Panc1 (cell line): ENCODE results near the gene SEC22B. TPM values are rescaled to one million over a fixed set of nuclear protein-coding genes. Genes with fewer than 3 reads are reported as not detected.
"Not testable (repeated sequence)": the region's sequence is repeated elsewhere in the genome, so short reads cannot be mapped to it uniquely, and the experiment has no call there.

Experiments
- ATAC-seq: fragments of 200-7000 bp; cut with Tn5 transposase; 2 replicates; pipeline ENCODE4 v1.9.1; 2020; ENCODE audit warnings: mild to moderate bottlenecking, moderate library complexity
- BruUV-seq: library from RNA; stranded (reverse); fragments of 400-500 nt; replicated peaks from 2 replicates; lab custom pipeline; 2021; lab: Mats Ljungman, UMichigan
- CTCF ChIA-PET: fragments of 300-600 bp; sonication (Branson Sonifier 250); formaldehyde crosslinking; loops from one replicate; lab custom pipeline; 2022; ENCODE audit warnings: antibody characterized with exemption; lab: Charles Lee
- POLR2A ChIA-PET: fragments of 300-600 bp; sonication (Branson Sonifier 250); formaldehyde crosslinking; loops from one replicate; lab custom pipeline; 2022; ENCODE audit warnings: antibody characterized with exemption; lab: Charles Lee
- DNase-seq: peaks from one replicate; pipeline ENCODE4 v3.0.0-alpha.2; 2010; ENCODE audit warnings: low read depth, low spot score
- H3K27ac ChIP-seq: 2 replicates; pipeline ENCODE4 v1.5.1; 2011; ENCODE audit warnings: mild to moderate bottlenecking, low read length, inconsistent platforms
- H3K27me3 ChIP-seq: fragments of 200-500 bp; sonication (Bioruptor generic); 2 replicates; pipeline ENCODE4 v1.6.0; 2014; ENCODE audit warnings: low read length, inconsistent platforms; ENCODE audit not compliant: control insufficient read depth, insufficient read depth
- H3K36me3 ChIP-seq: fragments of 200-500 bp; sonication (Bioruptor generic); 2 replicates; pipeline ENCODE4 v1.5.1; 2014; ENCODE audit warnings: inconsistent platforms, mild to moderate bottlenecking, low read length, moderate library complexity; ENCODE audit not compliant: control insufficient read depth, insufficient read depth
- H3K4me1 ChIP-seq: 2 replicates; pipeline ENCODE4 v1.5.1; 2011; ENCODE audit warnings: inconsistent platforms, mild to moderate bottlenecking, low read length, moderate library complexity; ENCODE audit not compliant: control insufficient read depth, insufficient read depth
- H3K4me3 ChIP-seq, 2 experiments: 2 replicates each; pipeline ENCODE4 v1.5.1; 2011 to 2012; ENCODE audit warnings: low read depth in 2 of 2, low read length in 2 of 2, mild to moderate bottlenecking in 2 of 2, inconsistent platforms in 1 of 2, moderate library complexity in 1 of 2
- H3K9me3 ChIP-seq: fragments of 200-500 bp; sonication (Bioruptor generic); 2 replicates; pipeline ENCODE4 v1.5.1; 2014; ENCODE audit warnings: low read depth, mild to moderate bottlenecking, inconsistent platforms, low read length, moderate library complexity; ENCODE audit not compliant: control insufficient read depth, insufficient read depth
- in situ Hi-C: cut with HindIII; loops from 2 replicates; pipeline ENCODE4 v1.10.0; 2016; ENCODE audit warnings: low sequenced_read_pairs, low pct_unique_long_range_greater_than_20kb
- intact Hi-C: fragments of 100-400 bp; cut with micrococcal nuclease; formaldehyde crosslinking; loops from one replicate; pipeline ENCODE4 v1.10.0; 2022; ENCODE audit not compliant: unreplicated experiment
- total RNA-seq: library from RNA; stranded (reverse); gene quantifications from one replicate; pipeline ENCODE4 v1.2.1, GENCODE V29; 2021; ENCODE audit not compliant: unreplicated experiment

The SEC22B gene
- total RNA-seq, 1 experiment from 2014 or later, result 23.7 TPM

- H3K9me3 ChIP-seq, H3K4me3 ChIP-seq, in situ Hi-C loops, DNase-seq, intact Hi-C loops, H3K36me3 ChIP-seq, H3K27ac ChIP-seq, BruUV-seq, H3K27me3 ChIP-seq, CTCF ChIA-PET, POLR2A ChIA-PET, H3K4me1 ChIP-seq, ATAC-seq: not testable (repeated sequence)
Observed at GRCh38 chr1:120124628-120125027, 51.7 kb downstream of the SEC22B start.

GRCh38 chr1:120123813-120124510 lies 52.4 kb downstream of the SEC22B start:
- DNase-seq, CTCF ChIA-PET, ATAC-seq, H3K4me3 ChIP-seq, H3K27me3 ChIP-seq, H3K9me3 ChIP-seq, POLR2A ChIA-PET, BruUV-seq, H3K36me3 ChIP-seq, H3K27ac ChIP-seq, intact Hi-C loops, in situ Hi-C loops, H3K4me1 ChIP-seq: not testable (repeated sequence)

- H3K36me3 ChIP-seq, H3K9me3 ChIP-seq, H3K27ac ChIP-seq, BruUV-seq, H3K27me3 ChIP-seq, DNase-seq, CTCF ChIA-PET, ATAC-seq, H3K4me3 ChIP-seq, intact Hi-C loops, H3K4me1 ChIP-seq, POLR2A ChIA-PET, in situ Hi-C loops: not testable (repeated sequence)
Observed at GRCh38 chr1:120122262-120122893, 53.9 kb downstream of the SEC22B start.

GRCh38 chr1:120121830-120122229 lies 54.5 kb downstream of the SEC22B start:
- BruUV-seq, H3K27ac ChIP-seq, H3K4me1 ChIP-seq, in situ Hi-C loops, H3K27me3 ChIP-seq, POLR2A ChIA-PET, H3K9me3 ChIP-seq, ATAC-seq, CTCF ChIA-PET, intact Hi-C loops, DNase-seq, H3K4me3 ChIP-seq, H3K36me3 ChIP-seq: not testable (repeated sequence)

GRCh38 chr1:120120525-120120924 lies 55.8 kb downstream of the SEC22B start:
- H3K27me3 ChIP-seq, H3K9me3 ChIP-seq, BruUV-seq, DNase-seq, CTCF ChIA-PET, intact Hi-C loops, H3K36me3 ChIP-seq, H3K4me3 ChIP-seq, H3K4me1 ChIP-seq, ATAC-seq, H3K27ac ChIP-seq, POLR2A ChIA-PET, in situ Hi-C loops: not testable (repeated sequence)

GRCh38 chr1:120117371-120118177 lies 58.7 kb downstream of the SEC22B start:
- BruUV-seq, intact Hi-C loops, DNase-seq, ATAC-seq, H3K36me3 ChIP-seq, POLR2A ChIA-PET, H3K4me1 ChIP-seq, in situ Hi-C loops, CTCF ChIA-PET, H3K27ac ChIP-seq, H3K9me3 ChIP-seq, H3K4me3 ChIP-seq, H3K27me3 ChIP-seq: not testable (repeated sequence)

GRCh38 chr1:120116094-120116493 lies 60.2 kb downstream of the SEC22B start:
- H3K4me1 ChIP-seq, POLR2A ChIA-PET, H3K4me3 ChIP-seq, H3K27me3 ChIP-seq, H3K9me3 ChIP-seq, intact Hi-C loops, ATAC-seq, H3K27ac ChIP-seq, DNase-seq, CTCF ChIA-PET, BruUV-seq, in situ Hi-C loops, H3K36me3 ChIP-seq: not testable (repeated sequence)
